ENCODE results near the gene SERPINI1.

DNA sequence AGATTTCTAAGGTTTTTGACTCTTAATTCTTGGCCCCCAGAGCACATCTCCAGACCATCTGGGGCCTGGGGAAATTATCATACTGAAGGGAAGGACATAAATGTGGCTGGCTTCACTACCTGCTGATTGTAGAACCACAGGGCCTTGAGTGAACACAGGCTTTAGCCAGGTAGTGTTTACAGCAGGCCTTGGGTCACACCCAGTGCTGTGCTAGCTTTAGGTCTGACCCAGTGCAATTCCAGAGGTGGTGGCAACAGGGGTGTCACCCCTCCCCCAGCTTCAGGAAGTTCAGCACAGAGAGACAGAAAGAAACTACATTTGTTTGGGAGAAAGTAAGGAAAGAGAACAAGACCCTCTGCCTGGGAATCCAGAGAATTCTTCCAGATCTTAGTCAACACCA, 25.0 kb upstream of the SERPINI1 start:
- TF ChIP-seq, protein P1, sequence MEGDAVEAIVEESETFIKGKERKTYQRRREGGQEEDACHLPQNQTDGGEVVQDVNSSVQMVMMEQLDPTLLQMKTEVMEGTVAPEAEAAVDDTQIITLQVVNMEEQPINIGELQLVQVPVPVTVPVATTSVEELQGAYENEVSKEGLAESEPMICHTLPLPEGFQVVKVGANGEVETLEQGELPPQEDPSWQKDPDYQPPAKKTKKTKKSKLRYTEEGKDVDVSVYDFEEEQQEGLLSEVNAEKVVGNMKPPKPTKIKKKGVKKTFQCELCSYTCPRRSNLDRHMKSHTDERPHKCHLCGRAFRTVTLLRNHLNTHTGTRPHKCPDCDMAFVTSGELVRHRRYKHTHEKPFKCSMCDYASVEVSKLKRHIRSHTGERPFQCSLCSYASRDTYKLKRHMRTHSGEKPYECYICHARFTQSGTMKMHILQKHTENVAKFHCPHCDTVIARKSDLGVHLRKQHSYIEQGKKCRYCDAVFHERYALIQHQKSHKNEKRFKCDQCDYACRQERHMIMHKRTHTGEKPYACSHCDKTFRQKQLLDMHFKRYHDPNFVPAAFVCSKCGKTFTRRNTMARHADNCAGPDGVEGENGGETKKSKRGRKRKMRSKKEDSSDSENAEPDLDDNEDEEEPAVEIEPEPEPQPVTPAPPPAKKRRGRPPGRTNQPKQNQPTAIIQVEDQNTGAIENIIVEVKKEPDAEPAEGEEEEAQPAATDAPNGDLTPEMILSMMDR (IDR thresholded peaks at IDR 0.05 in 4 of 5, conservative IDR thresholded peaks at IDR 0.05 in 1 of 5), result no peak
- no peak for TF ChIP-seq POLR2A (IDR thresholded peaks at IDR 0.05)

All from gastrocnemius medialis (tissue), 4 donors.